Measurements from ENCODE around the gene HIF1AN. TPM values are rescaled to one million over a fixed set of nuclear protein-coding genes. Genes with fewer than 3 reads are reported as not detected.

HIF1AN gene
- total RNA-seq, 6 experiments from 2014 or later = 58.2 to 65.2 (median 58.9) TPM

DNA sequence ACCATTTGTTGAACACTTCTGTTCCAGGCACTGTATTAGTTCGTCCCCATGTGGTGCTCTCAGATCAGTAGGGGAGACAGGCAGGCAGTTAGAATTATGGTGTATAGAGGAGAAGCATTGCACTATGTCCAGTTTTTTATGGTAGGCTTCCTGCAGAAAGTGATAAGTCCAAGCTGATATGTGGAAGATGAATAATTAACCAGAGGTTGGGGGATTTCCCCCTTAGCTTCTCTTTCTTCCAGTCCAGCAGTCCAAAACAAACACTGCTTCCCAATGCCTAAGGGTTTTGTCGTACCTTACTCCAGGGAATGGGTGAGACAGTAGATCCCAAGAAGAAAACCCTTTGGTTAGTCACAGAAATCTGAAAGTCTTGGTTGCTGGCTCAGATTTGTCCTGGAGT, 19.2 kb downstream of the HIF1AN start:
- H3K4me1 Mint-ChIP-seq (ENCODE audit: low read depth) = no peaks in the 10 kb centered on the region
- no peaks in the 10 kb centered on the region for H3K9me3 Mint-ChIP-seq
- no peak overlapping the region for H3K4me3 Mint-ChIP-seq
- no peaks in the 10 kb centered on the region for H3K27me3 Mint-ChIP-seq (ENCODE audit: insufficient read depth)
- TF ChIP-seq CTCF (IDR thresholded peaks at IDR 0.05) = no peak
- H3K36me3 Mint-ChIP-seq (ENCODE audit: low read depth) = peaks cover 10% of the 10 kb centered on the region; the same call in 1 of the 2 replicates
- no peak overlapping the region for H3K27ac Mint-ChIP-seq
- no peak for DNase-seq

DNA sequence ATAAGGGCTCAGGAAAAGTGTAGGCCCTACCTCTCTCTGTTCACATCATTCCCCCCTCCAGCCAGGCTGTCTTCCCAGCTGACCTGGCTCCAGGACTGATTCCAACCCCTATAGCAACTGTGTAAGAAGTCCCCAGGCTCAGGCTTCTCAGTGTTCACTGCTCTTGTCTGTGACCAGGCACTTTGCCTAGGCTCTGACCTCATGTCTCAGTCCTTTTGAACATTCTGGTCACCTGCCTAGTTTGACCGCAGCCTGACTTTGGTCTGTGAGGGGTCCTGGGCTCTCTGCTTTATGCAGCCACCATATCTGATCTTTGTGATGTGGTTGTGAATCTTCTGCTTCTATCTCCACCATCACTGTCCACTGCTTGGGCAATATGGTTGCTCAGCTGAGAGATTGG, 24.5 kb downstream of the HIF1AN start:
- H3K9me3 Mint-ChIP-seq = no peaks in the 10 kb centered on the region
- H3K27me3 Mint-ChIP-seq (ENCODE audit: insufficient read depth) = peaks cover 19% of the 10 kb centered on the region
- H3K27ac Mint-ChIP-seq = no peak overlapping the region
- DNase-seq = no peak
- H3K4me1 Mint-ChIP-seq (ENCODE audit: low read depth) = peaks cover 18% of the 10 kb centered on the region
- peaks cover 9% of the 10 kb centered on the region; the same call in 1 of the 2 replicates for H3K36me3 Mint-ChIP-seq (ENCODE audit: low read depth)
- TF ChIP-seq CTCF (IDR thresholded peaks at IDR 0.05) = no peak
- no peak overlapping the region for H3K4me3 Mint-ChIP-seq

DNA sequence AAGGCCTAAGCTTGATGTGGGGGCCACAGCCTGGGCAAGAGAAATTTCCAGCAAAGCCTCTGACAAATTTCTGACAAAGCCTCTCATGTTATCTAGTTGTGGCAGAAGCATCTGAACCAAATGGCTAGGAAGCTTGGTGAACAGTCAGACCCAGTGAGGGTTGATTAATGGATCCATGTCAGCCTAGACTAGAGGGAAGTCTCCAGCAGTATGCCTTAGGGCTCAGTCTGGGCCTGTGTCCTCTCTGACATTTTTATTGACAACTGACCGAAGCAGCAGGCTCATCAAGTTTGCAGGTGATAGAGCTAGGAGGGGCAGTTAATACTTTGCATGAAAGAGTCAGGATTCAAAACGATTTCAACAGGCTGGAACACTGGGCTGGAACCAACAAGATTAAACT, 25.3 kb downstream of the HIF1AN start:
- DNase-seq = no peak
- H3K9me3 Mint-ChIP-seq = no peaks in the 10 kb centered on the region
- H3K27ac Mint-ChIP-seq = no peak overlapping the region
- H3K4me3 Mint-ChIP-seq = no peak overlapping the region
- peaks cover 18% of the 10 kb centered on the region for H3K4me1 Mint-ChIP-seq (ENCODE audit: low read depth)
- H3K36me3 Mint-ChIP-seq (ENCODE audit: low read depth) = peaks cover 4% of the 10 kb centered on the region; the same call in 1 of the 2 replicates
- TF ChIP-seq CTCF (IDR thresholded peaks at IDR 0.05) = no peak
- peaks cover 21% of the 10 kb centered on the region for H3K27me3 Mint-ChIP-seq (ENCODE audit: insufficient read depth)

- H3K27me3 Mint-ChIP-seq (ENCODE audit: insufficient read depth) = peaks cover 32% of the 10 kb centered on the region
- no peak overlapping the region for H3K4me3 Mint-ChIP-seq
- peaks cover 4% of the 10 kb centered on the region; the same call in 1 of the 2 replicates for H3K36me3 Mint-ChIP-seq (ENCODE audit: low read depth)
- peak; percentile 81 for TF ChIP-seq CTCF (IDR thresholded peaks at IDR 0.05)
- DNase-seq = peak; percentile 26
- peaks cover 22% of the 10 kb centered on the region for H3K4me1 Mint-ChIP-seq (ENCODE audit: low read depth)
- H3K9me3 Mint-ChIP-seq = no peaks in the 10 kb centered on the region
- no peak overlapping the region for H3K27ac Mint-ChIP-seq
Measured at GRCh38 chr10:100562008-100562672, 26.4 kb downstream of the HIF1AN start.

- no peaks in the 10 kb centered on the region for H3K9me3 Mint-ChIP-seq
- peaks cover 32% of the 10 kb centered on the region for H3K27me3 Mint-ChIP-seq (ENCODE audit: insufficient read depth)
- no peak for DNase-seq
- H3K4me3 Mint-ChIP-seq = no peak overlapping the region
- peaks cover 26% of the 10 kb centered on the region for H3K4me1 Mint-ChIP-seq (ENCODE audit: low read depth)
- no peak for TF ChIP-seq CTCF (IDR thresholded peaks at IDR 0.05)
- no peak overlapping the region for H3K27ac Mint-ChIP-seq
- H3K36me3 Mint-ChIP-seq (ENCODE audit: low read depth) = no peaks in the 10 kb centered on the region
Measured at GRCh38 chr10:100565206-100565985, 29.7 kb downstream of the HIF1AN start.
